Endometrium (tissue), 2 donors: ENCODE measurements around the gene RNF10.
"Not testable (repeated sequence)": the region's sequence is repeated elsewhere in the genome, so short reads cannot be mapped to it uniquely, and the experiment has no call there.

ENCODE experiments used
- FAIRE-seq: peaks from 2 replicates; lab custom pipeline; 2012; peaks lifted over from hg19 to GRCh38; lab: Jason Lieb, UNC
- donor health status: control.
- donor health status: control.

Gene RNF10

DNA sequence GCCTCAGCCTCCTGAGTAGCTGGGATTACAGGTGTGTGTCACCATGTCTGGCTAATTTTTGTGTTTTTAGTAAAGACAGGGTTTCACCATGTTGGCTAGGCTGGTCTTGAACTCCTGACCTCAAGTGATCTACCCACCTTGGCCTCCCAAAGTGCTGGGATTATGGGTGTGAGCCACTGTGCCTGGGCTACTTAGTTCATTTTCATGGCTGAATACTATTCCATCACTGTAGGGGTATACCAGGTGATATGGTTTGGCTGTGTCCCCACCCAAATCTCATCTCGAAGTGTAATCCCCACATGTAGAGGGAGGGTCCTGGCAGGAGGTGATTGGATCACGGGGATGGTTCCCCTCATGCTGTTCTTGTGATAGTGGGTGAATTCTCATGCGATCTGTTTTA is 83.0 kb downstream of the RNF10 start:
- not testable (repeated sequence) for FAIRE-seq

DNA sequence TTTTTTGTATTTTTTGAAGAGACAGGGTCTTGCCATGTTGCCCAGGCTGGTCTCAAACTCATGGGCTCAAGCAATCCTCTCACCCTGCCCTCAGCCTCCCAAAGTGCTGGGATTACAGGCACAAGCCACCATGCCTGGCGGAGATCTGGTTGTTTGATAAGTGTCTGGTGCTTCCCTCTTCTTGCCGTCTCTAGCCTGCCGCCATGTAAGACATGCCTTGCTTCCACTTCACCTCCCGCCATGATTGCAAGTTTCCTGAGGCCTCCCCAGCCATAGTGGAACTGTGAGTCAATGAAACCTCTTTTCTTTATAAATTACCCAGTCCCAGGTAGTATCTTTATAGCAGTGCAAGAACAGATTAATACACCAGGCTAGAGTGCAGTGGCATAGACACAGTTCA is 83.6 kb downstream of the RNF10 start:
- not testable (repeated sequence) for FAIRE-seq

- FAIRE-seq: no peak
Measured at GRCh38 chr12:120618954-120619615, 84.9 kb downstream of the RNF10 start.

- no peak for FAIRE-seq
Measured at GRCh38 chr12:120620624-120621023, 86.5 kb downstream of the RNF10 start.

DNA sequence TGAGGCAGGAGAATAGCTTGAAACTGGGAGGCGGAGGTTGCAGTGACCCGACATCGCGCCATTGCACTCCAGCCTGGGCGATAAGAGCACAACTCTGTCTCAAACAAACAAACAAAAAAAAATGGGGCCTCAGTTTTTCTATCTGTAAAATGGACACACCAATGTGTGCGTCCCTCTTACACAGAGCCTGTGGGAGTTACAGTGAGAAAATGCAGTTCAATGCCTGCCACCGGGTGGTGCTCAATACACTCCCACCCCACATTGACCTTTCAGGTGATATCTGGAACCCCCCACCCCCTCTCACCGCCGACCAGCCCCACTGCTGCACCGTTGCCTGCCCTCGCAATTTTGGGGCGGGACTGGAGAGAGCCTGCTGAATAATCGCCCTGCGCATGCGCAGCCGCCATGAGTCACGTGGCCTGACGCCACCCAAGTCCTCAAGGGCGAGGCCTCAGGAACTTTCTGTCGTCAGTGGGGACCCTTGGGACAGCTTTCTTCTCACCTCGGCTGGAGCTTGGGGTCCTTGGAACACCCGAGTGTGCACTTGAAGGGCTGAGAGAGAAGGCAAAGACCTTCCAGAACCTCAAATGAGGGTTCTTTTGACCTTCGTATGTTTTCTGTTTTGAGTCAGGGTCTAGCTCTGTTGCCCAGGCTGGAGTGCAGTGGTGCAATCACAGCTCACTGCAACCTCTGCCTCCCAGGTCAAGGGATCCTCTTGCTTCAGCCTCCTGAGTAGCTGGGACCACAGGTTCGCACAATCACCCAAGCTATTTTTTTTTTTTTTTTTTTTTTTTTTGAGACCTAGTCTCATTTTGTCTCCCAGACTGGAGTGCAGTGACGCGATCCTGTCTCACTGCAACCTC is 91.6 kb downstream of the RNF10 start:
- FAIRE-seq: no peak
